HG03066 (cell line): ENCODE results near the gene SOCS2.
"Not testable (repeated sequence)": the region's sequence is repeated elsewhere in the genome, so short reads cannot be mapped to it uniquely, and the experiment has no call there.

Experiments used
- ATAC-seq: cut with Tn5 transposase; IDR thresholded peaks from one replicate; pipeline ENCODE4 v1.9.1; 2021; ENCODE audit warnings: low read depth; ENCODE audit not compliant: unreplicated experiment

Gene SOCS2

GRCh38 chr12:93592641-93593406, 20.3 kb downstream of the SOCS2 start:
- ATAC-seq: no peak

GRCh38 chr12:93593843-93594242, 21.4 kb downstream of the SOCS2 start:
- ATAC-seq: no peak

- ATAC-seq: no peak
Measured at GRCh38 chr12:93594766-93595311, 22.4 kb downstream of the SOCS2 start.

GRCh38 chr12:93595351-93595750, 22.9 kb downstream of the SOCS2 start:
- ATAC-seq: no peak

- no peak for ATAC-seq
Measured at GRCh38 chr12:93597608-93598007, 25.1 kb downstream of the SOCS2 start.

- no peak for ATAC-seq
Measured at GRCh38 chr12:93599192-93599591, 26.7 kb downstream of the SOCS2 start.

- no peak for ATAC-seq
Measured at GRCh38 chr12:93601591-93601990, 29.1 kb downstream of the SOCS2 start.

GRCh38 chr12:93602897-93603668, 30.6 kb downstream of the SOCS2 start:
- ATAC-seq: no peak

- ATAC-seq: no peak
Measured at GRCh38 chr12:93603762-93604161, 31.3 kb downstream of the SOCS2 start.

- no peak for ATAC-seq
Measured at GRCh38 chr12:93608313-93608712, 35.8 kb downstream of the SOCS2 start.

- no peak for ATAC-seq
Measured at GRCh38 chr12:93609281-93610192, 37.1 kb downstream of the SOCS2 start.

- no peak for ATAC-seq
Measured at GRCh38 chr12:93612776-93613175, 40.3 kb downstream of the SOCS2 start.

- no peak for ATAC-seq
Measured at GRCh38 chr12:93614917-93615596, 42.6 kb downstream of the SOCS2 start.

GRCh38 chr12:93616584-93617101, 44.2 kb downstream of the SOCS2 start:
- ATAC-seq: no peak

GRCh38 chr12:93618891-93619410, 46.5 kb downstream of the SOCS2 start:
- no peak for ATAC-seq

- ATAC-seq: no peak
Measured at GRCh38 chr12:93621986-93622385, 49.5 kb downstream of the SOCS2 start.

GRCh38 chr12:93622485-93622884, 50.0 kb downstream of the SOCS2 start:
- ATAC-seq: no peak

- ATAC-seq: peak; percentile 61
Measured at GRCh38 chr12:93624595-93625294, 52.3 kb downstream of the SOCS2 start.

GRCh38 chr12:93625295-93625645, 52.8 kb downstream of the SOCS2 start:
- ATAC-seq: not testable (repeated sequence)
